CD4-positive, alpha-beta T cell (primary cell): ENCODE data around the gene SLC51A. TPM values are rescaled to one million over a fixed set of nuclear protein-coding genes. Genes with fewer than 3 reads are reported as not detected.
"Not testable (repeated sequence)": the region's sequence is repeated elsewhere in the genome, so short reads cannot be mapped to it uniquely, and the experiment has no call there.

ENCODE experiments used
- ATAC-seq: fragments of 200-7000 bp; cut with Tn5 transposase; one replicate; pipeline ENCODE4 v1.10.0; 2022; ENCODE audit warnings: mild to moderate bottlenecking; ENCODE audit not compliant: poor library complexity
- CTCF ChIA-PET: fragments of 350-600 bp; sonication (Branson Sonifier 250); formaldehyde crosslinking; loops from one replicate; lab custom pipeline; 2021; ENCODE audit warnings: antibody characterized with exemption, inconsistent platforms; lab: Charles Lee
- POLR2A ChIA-PET: fragments of 350-600 bp; sonication (Branson Sonifier 250); formaldehyde crosslinking; loops from one replicate; lab custom pipeline; 2021; ENCODE audit warnings: antibody characterized with exemption, inconsistent platforms; lab: Charles Lee
- DNase-seq, 14 experiments: peaks; one replicate each; pipeline ENCODE4 v3.0.0-alpha.2; 2013 to 2020; ENCODE audit warnings: mixed read lengths in 2 of 14
- H3K27ac ChIP-seq, 2 donors: one replicate each; pipeline versions ENCODE4 v1.5.1 to v1.7.0; 2013; ENCODE audit warnings: low read length in 2 of 2, low read depth in 1 of 2, mild to moderate bottlenecking in 1 of 2
- H3K27me3 ChIP-seq, 2 experiments: 1 replicate in 1 of 2; 2 replicates in 1 of 2; pipeline versions ENCODE4 v1.6.1 to v1.7.0; 2013; ENCODE audit warnings: low read length in 2 of 2, control low read depth in 1 of 2, mild to moderate bottlenecking in 1 of 2, moderate library complexity in 1 of 2; ENCODE audit not compliant: insufficient read depth in 2 of 2, control insufficient read depth in 1 of 2
- H3K36me3 ChIP-seq: one replicate; pipeline ENCODE4 v1.6.1; 2013; ENCODE audit warnings: low read length, control low read depth; ENCODE audit not compliant: insufficient read depth
- H3K4me1 ChIP-seq: one replicate; pipeline ENCODE4 v1.6.1; 2013; ENCODE audit warnings: low read length, control low read depth; ENCODE audit not compliant: insufficient read depth
- H3K4me3 ChIP-seq: one replicate; pipeline ENCODE4 v1.5.1; 2013; ENCODE audit warnings: mild to moderate bottlenecking, low read length, moderate library complexity
- H3K9me3 ChIP-seq, 2 experiments: 1 replicate in 1 of 2; 2 replicates in 1 of 2; pipeline versions ENCODE4 v1.6.1 to v1.7.0; 2013; ENCODE audit warnings: low read length in 2 of 2, mild to moderate bottlenecking in 2 of 2, control low read depth in 1 of 2, moderate library complexity in 1 of 2; ENCODE audit not compliant: control insufficient read depth in 1 of 2, insufficient read depth in 1 of 2
- H3K27ac Mint-ChIP-seq: one replicate; pipeline ENCODE4 v1.8.0; 2020; ENCODE audit warnings: mixed read lengths
- H3K27me3 Mint-ChIP-seq: one replicate; pipeline ENCODE4 v1.8.0; 2021; ENCODE audit warnings: mixed read lengths
- H3K36me3 Mint-ChIP-seq: one replicate; pipeline ENCODE4 v1.8.0; 2021; ENCODE audit warnings: low read depth, mixed read lengths
- H3K4me1 Mint-ChIP-seq: one replicate; pipeline ENCODE4 v1.8.0; 2021; ENCODE audit warnings: low read depth, mixed read lengths
- H3K4me3 Mint-ChIP-seq: one replicate; pipeline ENCODE4 v1.8.0; 2020; ENCODE audit warnings: mild to moderate bottlenecking, mixed read lengths
- H3K9me3 Mint-ChIP-seq: one replicate; pipeline ENCODE4 v1.8.0; 2020; ENCODE audit warnings: mixed read lengths
- CTCF ChIP-seq: fragments of 200-600 bp; IDR thresholded peaks from one replicate; pipeline ENCODE4 v1.8.0; 2022; ENCODE audit warnings: antibody characterized with exemption, mild to moderate bottlenecking
- intact Hi-C, 2 experiments: fragments of 100-400 bp; cut with DNase I in 1 of 2; cut with micrococcal nuclease in 1 of 2; formaldehyde crosslinking; loops; one replicate each; pipeline versions ENCODE4 v1.15.1 to v1.9.0; 2023 to 2025; cut with DNase I, micrococcal nuclease
- total RNA-seq, 174 experiments: library from RNA in 2 of 174; stranded (reverse) in 2 of 174; gene quantifications; one replicate each; pipeline ENCODE4 v1.2.3 and lab custom pipeline; 2021 to 2026

SLC51A gene
- total RNA-seq, 2 experiments from 2014 or later: not detected

GRCh38 chr3:196203846-196204245 lies 12.5 kb upstream of the SLC51A start:
- CTCF ChIA-PET: no interaction called here
- Mint-ChIP-seq H3K4me3 (no peak overlapping the region), H3K36me3 (no peaks in the 10 kb centered on the region), H3K9me3 (no peaks in the 10 kb centered on the region), H3K4me1 (peaks cover 9% of the 10 kb centered on the region), H3K27me3 (no peaks in the 10 kb centered on the region), H3K27ac (no peak overlapping the region)
- POLR2A ChIA-PET: no interaction called here
- peaks cover 0 to 4% of the 10 kb centered on the region in 2 experiments for H3K9me3 ChIP-seq
- DNase-seq: no peak
- no peak overlapping the region for H3K4me3 ChIP-seq
- peaks cover 18% of the 10 kb centered on the region for H3K4me1 ChIP-seq
- H3K36me3 ChIP-seq: no peaks in the 10 kb centered on the region
- H3K27me3 ChIP-seq: no peaks in the 10 kb centered on the region
- no peak overlapping the region for H3K27ac ChIP-seq
- intact Hi-C loops: no loop called here
- TF ChIP-seq CTCF: no peak
- ATAC-seq: no peak

DNA sequence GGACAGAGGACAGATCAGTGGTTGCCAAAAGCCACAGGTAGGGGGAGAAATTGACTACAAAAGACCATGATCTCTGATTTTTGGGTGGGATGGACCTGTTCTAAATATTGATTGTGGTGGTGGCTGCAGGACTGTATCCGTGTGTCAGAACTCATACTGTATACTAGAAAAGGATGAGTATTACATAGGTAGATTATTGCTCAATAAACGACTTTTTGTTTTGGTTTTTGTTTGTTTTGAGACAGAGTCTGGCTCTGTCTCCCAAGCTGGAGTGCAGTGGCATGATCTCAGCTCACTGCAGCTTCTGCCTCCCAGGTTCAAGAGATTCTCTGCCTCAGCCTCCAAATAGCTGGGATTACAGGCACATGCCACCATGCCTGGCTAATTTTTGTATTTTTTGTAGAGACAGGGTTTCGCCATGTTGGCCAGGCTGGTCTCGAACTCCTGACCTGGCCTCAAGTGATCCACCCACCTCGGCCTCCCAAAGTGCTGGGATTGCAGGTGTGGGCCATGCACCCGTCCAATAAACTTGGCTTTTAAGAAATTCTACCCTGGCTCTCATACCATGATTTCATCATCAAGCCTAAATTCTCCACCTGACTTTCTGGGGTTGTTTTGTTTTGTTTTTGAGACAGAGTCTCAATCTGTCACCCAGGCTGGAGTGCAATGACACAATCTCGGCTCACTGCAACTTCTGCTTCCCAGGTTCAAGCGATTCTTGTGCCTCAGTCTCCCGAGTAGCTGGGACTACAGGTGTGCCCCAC lies 10.7 kb upstream of the SLC51A start:
- H3K4me3 Mint-ChIP-seq, H3K4me1 Mint-ChIP-seq, intact Hi-C loops: not testable (repeated sequence)

DNA sequence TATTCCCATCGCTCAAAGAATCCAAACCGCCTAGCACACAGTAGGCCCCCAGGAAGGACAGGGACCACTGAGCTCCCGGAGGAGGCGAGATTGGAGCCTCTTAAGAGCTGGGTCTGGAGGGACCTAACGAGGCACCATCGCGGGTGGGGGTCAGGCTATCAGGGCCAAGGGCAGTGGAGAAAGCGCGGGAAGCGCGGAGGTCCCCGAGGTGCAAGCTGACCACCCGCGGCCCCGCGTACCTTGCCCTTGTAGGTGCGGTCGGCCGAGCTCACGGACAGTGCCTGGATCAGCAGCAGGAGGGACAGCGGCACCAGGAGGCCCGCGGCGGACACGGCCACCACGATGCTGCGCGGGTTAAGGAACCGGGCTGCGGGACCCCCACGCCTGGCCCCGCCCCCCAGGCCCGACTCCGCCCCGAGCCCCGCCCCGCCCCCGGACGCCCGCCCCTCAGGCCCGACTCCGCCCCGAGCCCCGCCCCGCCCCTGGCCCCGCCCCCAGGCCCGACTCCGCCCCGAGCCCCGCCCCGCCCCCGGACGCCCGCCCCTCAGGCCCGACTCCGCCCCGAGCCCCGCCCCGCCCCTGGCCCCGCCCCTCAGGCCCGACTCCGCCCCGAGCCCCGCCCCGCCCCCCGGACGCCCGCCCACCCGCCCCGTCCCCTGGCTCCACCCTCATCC lies 9.0 kb upstream of the SLC51A start:
- ChIA-PET CTCF (interaction anchor here (2.4 kb wide), 1 partner anchor 134 kb away, joined by 5 read pairs; no protein-coding TSS in a partner anchor), POLR2A (interaction anchor here (0.5 to 1.4 kb wide), 4 partner anchors 12 to 604 kb away, joined by 3 to 7 read pairs (median 4); no protein-coding TSS in a partner anchor)
- no peaks in the 10 kb centered on the region for H3K9me3 Mint-ChIP-seq
- peak in 10 of 14 experiments; percentile 20 to 74 (median 48) for DNase-seq
- H3K36me3 Mint-ChIP-seq: no peaks in the 10 kb centered on the region
- H3K36me3 ChIP-seq: no peaks in the 10 kb centered on the region
- ATAC-seq: peak; percentile 48
- peaks cover 9% of the 10 kb centered on the region for H3K4me1 Mint-ChIP-seq
- peak overlapping the region; percentile 63 for H3K4me3 ChIP-seq
- H3K27me3 Mint-ChIP-seq: no peaks in the 10 kb centered on the region
- no peaks in the 10 kb centered on the region for H3K27me3 ChIP-seq
- H3K9me3 ChIP-seq: peaks cover 0 to 4% of the 10 kb centered on the region in 2 experiments
- TF ChIP-seq CTCF: no peak
- peaks cover 18% of the 10 kb centered on the region for H3K4me1 ChIP-seq
- H3K4me3 Mint-ChIP-seq: peak overlapping the region; percentile 89
- H3K27ac ChIP-seq: no peak overlapping the region
- intact Hi-C loops: no loop called here
- peak overlapping the region; percentile 36 for H3K27ac Mint-ChIP-seq

More for the DNA sequence above, 10.7 kb upstream of the SLC51A start:
- CTCF ChIA-PET: interaction anchor here (2.4 kb wide), 1 partner anchor 132 kb away, joined by 5 read pairs; no protein-coding TSS in a partner anchor
- not testable (repeated sequence) for H3K4me3 ChIP-seq, H3K36me3 ChIP-seq, H3K9me3 Mint-ChIP-seq, H3K27ac ChIP-seq, H3K36me3 Mint-ChIP-seq, H3K27me3 ChIP-seq, H3K9me3 ChIP-seq, DNase-seq, H3K27ac Mint-ChIP-seq, H3K27me3 Mint-ChIP-seq, ATAC-seq
- peaks cover 18% of the 10 kb centered on the region for H3K4me1 ChIP-seq
- POLR2A ChIA-PET: interaction anchor here (1.4 kb wide), 1 partner anchor 26 kb away, joined by 7 read pairs; no protein-coding TSS in a partner anchor
